Measurements from ENCODE around the gene CDC5L. TPM values are rescaled to one million over a fixed set of nuclear protein-coding genes. Genes with fewer than 3 reads are reported as not detected.
"Not testable (repeated sequence)": the region's sequence is repeated elsewhere in the genome, so short reads cannot be mapped to it uniquely, and the experiment has no call there.

The CDC5L gene
- total and polyA plus RNA-seq, 7 donors = 10.9 to 33.3 (median 27.4) TPM

DNA sequence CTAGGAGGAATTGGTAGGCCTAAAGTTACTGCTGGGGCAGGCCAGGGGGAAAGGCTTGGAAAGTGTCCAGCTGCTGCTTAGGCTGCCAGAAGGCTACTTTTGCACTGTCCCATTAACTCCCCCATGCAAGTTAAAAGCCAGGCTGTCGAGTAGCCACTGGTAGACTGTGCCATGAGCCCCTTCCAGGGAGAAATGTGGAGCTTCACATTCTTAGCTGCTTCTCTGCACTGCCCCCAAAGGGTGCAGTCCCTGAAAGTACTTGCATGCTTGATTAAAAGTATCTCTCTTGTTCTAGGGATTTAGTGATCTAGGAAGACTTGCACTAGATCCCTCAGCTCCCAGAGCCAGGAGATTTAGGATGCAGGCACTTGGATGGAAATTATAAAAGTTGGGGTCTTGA, 57.3 kb downstream of the CDC5L start:
- H3K4me1 ChIP-seq = peaks cover 16% of the 10 kb centered on the region
- H3K27me3 ChIP-seq (ENCODE audit: insufficient read depth in 3 of 3, low read length in 2 of 3) = no peaks in the 10 kb centered on the region
- no peak overlapping the region for H3K27ac ChIP-seq
- intact Hi-C loops (cut with DNase I) = no loop called here
- no peak for DNase-seq
- H3K9me3 ChIP-seq = peaks cover 12% of the 10 kb centered on the region
- TF ChIP-seq, protein P1, sequence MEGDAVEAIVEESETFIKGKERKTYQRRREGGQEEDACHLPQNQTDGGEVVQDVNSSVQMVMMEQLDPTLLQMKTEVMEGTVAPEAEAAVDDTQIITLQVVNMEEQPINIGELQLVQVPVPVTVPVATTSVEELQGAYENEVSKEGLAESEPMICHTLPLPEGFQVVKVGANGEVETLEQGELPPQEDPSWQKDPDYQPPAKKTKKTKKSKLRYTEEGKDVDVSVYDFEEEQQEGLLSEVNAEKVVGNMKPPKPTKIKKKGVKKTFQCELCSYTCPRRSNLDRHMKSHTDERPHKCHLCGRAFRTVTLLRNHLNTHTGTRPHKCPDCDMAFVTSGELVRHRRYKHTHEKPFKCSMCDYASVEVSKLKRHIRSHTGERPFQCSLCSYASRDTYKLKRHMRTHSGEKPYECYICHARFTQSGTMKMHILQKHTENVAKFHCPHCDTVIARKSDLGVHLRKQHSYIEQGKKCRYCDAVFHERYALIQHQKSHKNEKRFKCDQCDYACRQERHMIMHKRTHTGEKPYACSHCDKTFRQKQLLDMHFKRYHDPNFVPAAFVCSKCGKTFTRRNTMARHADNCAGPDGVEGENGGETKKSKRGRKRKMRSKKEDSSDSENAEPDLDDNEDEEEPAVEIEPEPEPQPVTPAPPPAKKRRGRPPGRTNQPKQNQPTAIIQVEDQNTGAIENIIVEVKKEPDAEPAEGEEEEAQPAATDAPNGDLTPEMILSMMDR (IDR thresholded peaks at IDR 0.05) = no peak
- no peak overlapping the region for H3K4me3 ChIP-seq
- H3K36me3 ChIP-seq (ENCODE audit: insufficient read depth in 1 of 2, low read depth in 1 of 2) = peaks cover 0 to 38% of the 10 kb centered on the region in 2 donors
- ATAC-seq = no peak
- 48 to 66% (median 53%) methylated on average over 1 of the region's 1 CpG for WGBS, 3 donors

DNA sequence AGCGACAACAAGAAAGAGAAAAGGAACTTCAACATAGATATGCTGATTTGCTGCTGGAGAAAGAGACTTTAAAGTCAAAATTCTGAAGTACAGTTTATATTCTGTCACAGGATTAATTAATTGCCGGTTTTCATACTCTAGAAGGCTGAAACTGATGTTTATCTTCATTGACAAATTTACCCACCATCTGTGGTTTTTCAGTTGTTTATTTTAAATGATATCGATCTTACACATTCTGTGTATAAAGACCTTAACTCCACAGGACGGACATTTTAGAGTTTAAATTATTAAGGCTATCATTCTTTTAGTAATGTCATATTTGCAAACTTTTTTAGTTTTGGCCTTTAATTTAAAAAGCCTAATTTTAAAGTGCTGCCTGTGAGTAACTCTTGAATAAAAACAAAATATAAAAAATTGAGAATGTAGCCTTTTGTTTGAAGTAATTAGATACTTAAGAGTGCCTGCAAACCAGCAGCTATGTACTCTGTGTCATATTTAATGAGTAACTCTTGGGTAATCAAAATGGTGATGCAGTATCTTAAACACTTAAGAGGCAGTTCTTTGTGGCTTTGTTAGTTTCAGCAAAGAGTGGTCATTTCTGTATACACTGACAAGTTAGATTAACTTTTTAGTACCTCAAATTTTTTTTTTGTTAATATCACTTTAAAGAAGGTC, 59.3 kb downstream of the CDC5L start:
- Histone ChIP-seq H3K4me1 (peaks cover 12% of the 10 kb centered on the region), H3K9me3 (peaks cover 12% of the 10 kb centered on the region), H3K27me3 (ENCODE audit: insufficient read depth in 3 of 3, low read length in 2 of 3) (no peaks in the 10 kb centered on the region), H3K27ac (no peak overlapping the region), H3K36me3 (ENCODE audit: insufficient read depth in 1 of 2, low read depth in 1 of 2) (peaks cover 0 to 41% of the 10 kb centered on the region in 2 donors), H3K4me3 (no peak overlapping the region)
- no peak for ATAC-seq
- no peak for DNase-seq
- TF ChIP-seq, protein P1 (IDR thresholded peaks at IDR 0.05) = no peak
- WGBS, 3 donors = 96 to 97% (median 96%) methylated on average over 4 of the region's 4 CpGs
- intact Hi-C loops (cut with DNase I) = no loop called here

DNA sequence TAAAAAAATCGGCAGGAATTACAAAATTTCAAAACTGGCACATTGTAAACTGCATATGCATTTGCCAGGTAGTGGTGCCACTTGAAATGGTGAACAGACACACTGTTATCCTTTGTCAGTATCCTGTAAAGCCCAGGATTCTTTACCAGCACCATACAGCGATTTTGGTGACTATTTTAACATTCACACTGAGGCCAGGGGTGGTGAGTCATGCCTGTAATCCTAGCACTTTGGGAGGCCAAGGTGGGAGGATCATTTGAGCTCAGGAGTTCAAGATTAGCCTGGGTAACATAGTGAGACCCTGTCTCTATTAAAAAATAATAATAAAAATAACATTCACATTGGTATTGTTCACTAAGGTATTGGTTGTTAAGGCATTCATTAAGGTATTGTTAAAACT, 61.7 kb downstream of the CDC5L start:
- peaks cover 12% of the 10 kb centered on the region for H3K4me1 ChIP-seq
- H3K4me3 ChIP-seq; DNase-seq; ATAC-seq; intact Hi-C loops (cut with DNase I); H3K27ac ChIP-seq; H3K27me3 ChIP-seq (ENCODE audit: insufficient read depth in 3 of 3, low read length in 2 of 3); H3K9me3 ChIP-seq: not testable (repeated sequence)
- 80 to 89% (median 82%) methylated on average over 2 of the region's 2 CpGs for WGBS, 3 donors
- peaks cover 0 to 41% of the 10 kb centered on the region in 2 donors for H3K36me3 ChIP-seq (ENCODE audit: insufficient read depth in 1 of 2, low read depth in 1 of 2)

DNA sequence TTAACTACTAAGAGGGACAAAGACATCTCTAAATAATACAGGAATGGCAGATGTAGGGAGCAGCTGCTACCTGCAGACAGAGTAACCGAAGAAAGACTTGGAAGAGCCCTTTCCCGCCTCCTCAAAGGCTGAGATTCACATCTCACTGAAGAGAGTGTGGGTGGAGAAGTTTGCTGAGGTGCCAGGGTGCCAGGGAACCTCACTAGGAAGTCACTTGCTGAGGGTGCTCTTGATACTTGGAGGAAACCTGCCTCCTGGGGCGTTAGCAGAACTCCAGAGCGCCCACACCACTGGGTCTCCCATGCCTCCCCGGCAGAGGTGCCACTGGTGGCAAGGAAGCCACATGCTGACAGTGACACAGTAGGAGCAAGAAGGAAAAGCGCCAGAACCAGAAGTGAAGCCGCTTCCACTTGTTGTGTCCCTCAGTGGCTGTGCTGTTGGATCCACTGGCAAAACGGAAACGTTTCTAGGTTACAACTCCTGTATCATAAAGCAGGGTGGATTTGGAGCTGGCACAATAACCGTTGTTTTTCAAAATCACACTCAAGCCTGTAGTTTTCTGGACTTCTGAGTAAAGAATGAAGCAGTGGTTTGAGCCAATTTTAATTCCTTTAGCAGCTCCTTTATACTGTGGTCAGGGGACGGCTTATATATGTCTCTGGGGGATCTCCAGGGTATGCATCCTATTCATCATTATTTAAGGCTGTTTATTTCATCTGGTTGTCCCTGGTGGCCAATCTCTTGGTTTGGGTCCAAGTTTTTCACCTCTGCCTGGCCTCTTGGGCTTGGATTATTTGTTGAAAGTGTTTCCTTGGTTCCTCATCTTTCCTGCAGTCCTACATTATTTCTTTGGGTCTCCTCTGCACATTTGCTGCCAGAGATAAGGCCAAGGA, 64.5 kb downstream of the CDC5L start:
- intact Hi-C loops (cut with DNase I) = no loop called here

More for the DNA sequence above, 64.5 kb downstream of the CDC5L start:
- Histone ChIP-seq H3K4me1 (peaks cover 5% of the 10 kb centered on the region), H3K4me3 (no peak overlapping the region), H3K27me3 (ENCODE audit: insufficient read depth in 3 of 3, low read length in 2 of 3) (no peaks in the 10 kb centered on the region), H3K9me3 (no peaks in the 10 kb centered on the region), H3K36me3 (ENCODE audit: insufficient read depth in 1 of 2, low read depth in 1 of 2) (peaks cover 0 to 23% of the 10 kb centered on the region in 2 donors), H3K27ac (no peak overlapping the region)
- TF ChIP-seq, protein P1 (IDR thresholded peaks at IDR 0.05) = no peak
- 74 to 82% (median 82%) methylated on average over 11 of the region's 11 CpGs for WGBS, 3 donors
- ATAC-seq = no peak
- no peak for DNase-seq

Measured in psoas muscle (tissue), 8 donors.